HEK293 (cell line): ENCODE data around the gene SLC5A7.

Source experiments
- CTCF ChIA-PET: fragments of 350-600 bp; formaldehyde crosslinking; extraction: SDS; loops from one replicate; lab custom pipeline; 2021; ENCODE audit warnings: antibody characterized with exemption; lab: Yijun Ruan, JAX
- POLR2A ChIA-PET: fragments of 300-600 bp; formaldehyde crosslinking; extraction: SDS; loops from one replicate; lab custom pipeline; 2020; ENCODE audit warnings: antibody characterized with exemption, inconsistent platforms; lab: Yijun Ruan, JAX
- H3K27ac ChIP-seq: fragments of 200-500 bp; sonication (Bioruptor generic); 2 replicates; pipeline ENCODE4 v1.5.1; 2014; ENCODE audit warnings: low read depth, low read length, control low read depth, inconsistent platforms; ENCODE audit errors: extremely low read depth
- H3K36me3 ChIP-seq, 2 experiments: fragments of 200-500 bp in 1 of 2; sonication (Bioruptor generic) in 1 of 2; 1 replicate in 1 of 2; 2 replicates in 1 of 2; pipeline ENCODE4 v1.5.1; 2014 to 2017; ENCODE audit warnings: inconsistent platforms in 2 of 2, low read length in 2 of 2; ENCODE audit not compliant: control insufficient read depth in 2 of 2, insufficient read depth in 1 of 2
- H3K4me1 ChIP-seq: fragments of 200-500 bp; sonication (Bioruptor generic); 2 replicates; pipeline ENCODE4 v1.5.1; 2014; ENCODE audit warnings: mild to moderate bottlenecking, low read length, inconsistent platforms; ENCODE audit not compliant: control insufficient read depth, insufficient read depth
- H3K4me3 ChIP-seq: 2 replicates; pipeline ENCODE4 v1.5.1; 2011; ENCODE audit warnings: low read depth, mild to moderate bottlenecking, control low read depth, low read length, moderate library complexity
- H3K9me3 ChIP-seq: fragments of 200-500 bp; sonication (Bioruptor generic); 2 replicates; pipeline ENCODE4 v1.5.1; 2014; ENCODE audit warnings: low read depth, low read length, inconsistent platforms; ENCODE audit not compliant: control insufficient read depth, insufficient read depth
- KLF10 ChIP-seq: fragments of 450-650 bp; IDR thresholded peaks from 2 replicates; pipeline ENCODE4 v1.5.1; 2018; ENCODE audit warnings: missing biosample characterization, mild to moderate bottlenecking, missing genetic modification characterization
- KLF16 ChIP-seq: fragments of 450-650 bp; formaldehyde crosslinking; IDR thresholded peaks from 2 replicates; pipeline ENCODE4 v1.5.1; 2017; ENCODE audit warnings: missing biosample characterization, missing genetic modification characterization
- OVOL3 ChIP-seq: fragments of 450-650 bp; formaldehyde crosslinking; IDR thresholded peaks from 2 replicates; pipeline ENCODE4 v1.5.1; 2016; ENCODE audit warnings: missing biosample characterization, missing genetic modification characterization
- SCRT1 ChIP-seq: fragments of 450-650 bp; formaldehyde crosslinking; IDR thresholded peaks from 2 replicates; pipeline ENCODE4 v1.5.1; 2016; ENCODE audit warnings: missing biosample characterization, missing genetic modification characterization, borderline replicate concordance
- SP2 ChIP-seq: fragments of 450-650 bp; formaldehyde crosslinking; IDR thresholded peaks from 2 replicates; pipeline ENCODE4 v1.5.1; 2016; ENCODE audit warnings: missing biosample characterization, missing genetic modification characterization
- SP3 ChIP-seq: fragments of 450-650 bp; formaldehyde crosslinking; IDR thresholded peaks from 2 replicates; pipeline ENCODE4 v1.5.1; 2016; ENCODE audit warnings: missing biosample characterization, missing genetic modification characterization
- TRIM28 ChIP-seq: IDR thresholded peaks from 2 replicates; pipeline ENCODE4 v1.6.1; 2011; ENCODE audit warnings: low read length, control low read depth, borderline replicate concordance
- ZBTB10 ChIP-seq: fragments of 450-650 bp; formaldehyde crosslinking; IDR thresholded peaks from 2 replicates; pipeline ENCODE4 v1.5.1; 2016; ENCODE audit warnings: missing biosample characterization, missing genetic modification characterization
- ZBTB21 ChIP-seq: fragments of 450-650 bp; formaldehyde crosslinking; IDR thresholded peaks from 2 replicates; pipeline ENCODE4 v1.5.1; 2017; ENCODE audit warnings: missing biosample characterization, missing genetic modification characterization
- ZIC2 ChIP-seq: fragments of 450-650 bp; formaldehyde crosslinking; IDR thresholded peaks from 2 replicates; pipeline ENCODE4 v1.5.1; 2016; ENCODE audit warnings: missing biosample characterization, missing genetic modification characterization
- ZNF155 ChIP-seq: fragments of 450-650 bp; formaldehyde crosslinking; IDR thresholded peaks from 2 replicates; pipeline ENCODE4 v1.5.1; 2016; ENCODE audit warnings: missing biosample characterization, missing genetic modification characterization
- ZNF184 ChIP-seq: fragments of 450-650 bp; IDR thresholded peaks from 2 replicates; pipeline ENCODE4 v1.5.1; 2018; ENCODE audit warnings: missing biosample characterization, mild to moderate bottlenecking, missing genetic modification characterization
- ZNF221 ChIP-seq: fragments of 450-650 bp; formaldehyde crosslinking; IDR thresholded peaks from 2 replicates; pipeline ENCODE4 v1.5.1; 2017; ENCODE audit warnings: missing biosample characterization, missing genetic modification characterization, borderline replicate concordance
- ZNF473 ChIP-seq: fragments of 450-650 bp; formaldehyde crosslinking; IDR thresholded peaks from 2 replicates; pipeline ENCODE4 v1.5.1; 2017; ENCODE audit warnings: missing biosample characterization, missing genetic modification characterization
- ZNF521 ChIP-seq: fragments of 450-650 bp; formaldehyde crosslinking; IDR thresholded peaks from 2 replicates; pipeline ENCODE4 v1.5.1; 2017; ENCODE audit warnings: missing biosample characterization, mild to moderate bottlenecking, missing genetic modification characterization
- ZNF558 ChIP-seq: fragments of 450-650 bp; formaldehyde crosslinking; IDR thresholded peaks from 2 replicates; pipeline ENCODE4 v1.5.1; 2016; ENCODE audit warnings: missing biosample characterization, missing genetic modification characterization
- ZNF664 ChIP-seq: fragments of 450-650 bp; formaldehyde crosslinking; IDR thresholded peaks from 2 replicates; pipeline ENCODE4 v1.5.1; 2016; ENCODE audit warnings: missing biosample characterization, missing genetic modification characterization
- ZSCAN16 ChIP-seq: fragments of 450-650 bp; formaldehyde crosslinking; IDR thresholded peaks from 2 replicates; pipeline ENCODE4 v1.5.1; 2016; ENCODE audit warnings: missing biosample characterization, missing genetic modification characterization
- ZXDB ChIP-seq: fragments of 450-650 bp; formaldehyde crosslinking; IDR thresholded peaks from 2 replicates; pipeline ENCODE4 v1.5.1; 2016; ENCODE audit warnings: missing biosample characterization, missing genetic modification characterization
- TF ChIP-seq, protein P1 (sequence below): fragments of 450-650 bp; formaldehyde crosslinking; IDR thresholded peaks from 2 replicates; pipeline ENCODE4 v1.5.1; 2016; ENCODE audit warnings: missing biosample characterization, missing genetic modification characterization
- TF ChIP-seq, protein P2 (sequence below): fragments of 450-650 bp; formaldehyde crosslinking; IDR thresholded peaks from 2 replicates; pipeline ENCODE4 v1.5.1; 2016; ENCODE audit warnings: missing biosample characterization, missing genetic modification characterization

Gene SLC5A7

DNA sequence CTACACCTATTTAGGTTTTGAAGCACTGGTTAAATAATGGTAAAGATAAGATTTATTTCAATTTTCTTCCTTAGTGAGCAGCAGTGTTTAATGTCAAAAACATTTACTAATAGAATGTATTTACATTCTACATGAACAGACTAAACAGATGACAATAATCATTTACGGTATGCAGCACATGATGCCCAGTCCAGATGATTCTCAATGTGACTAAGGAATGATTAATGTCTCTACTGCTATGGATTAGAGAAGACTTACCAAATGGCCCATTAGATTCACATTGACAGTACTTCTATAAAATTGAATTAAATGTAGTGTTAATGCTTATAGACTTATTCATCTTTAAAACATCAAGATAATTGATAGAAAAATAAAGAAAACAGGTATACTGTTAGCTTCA lies 22.1 kb upstream of the SLC5A7 start (continued):
- TF ChIP-seq, protein P1, sequence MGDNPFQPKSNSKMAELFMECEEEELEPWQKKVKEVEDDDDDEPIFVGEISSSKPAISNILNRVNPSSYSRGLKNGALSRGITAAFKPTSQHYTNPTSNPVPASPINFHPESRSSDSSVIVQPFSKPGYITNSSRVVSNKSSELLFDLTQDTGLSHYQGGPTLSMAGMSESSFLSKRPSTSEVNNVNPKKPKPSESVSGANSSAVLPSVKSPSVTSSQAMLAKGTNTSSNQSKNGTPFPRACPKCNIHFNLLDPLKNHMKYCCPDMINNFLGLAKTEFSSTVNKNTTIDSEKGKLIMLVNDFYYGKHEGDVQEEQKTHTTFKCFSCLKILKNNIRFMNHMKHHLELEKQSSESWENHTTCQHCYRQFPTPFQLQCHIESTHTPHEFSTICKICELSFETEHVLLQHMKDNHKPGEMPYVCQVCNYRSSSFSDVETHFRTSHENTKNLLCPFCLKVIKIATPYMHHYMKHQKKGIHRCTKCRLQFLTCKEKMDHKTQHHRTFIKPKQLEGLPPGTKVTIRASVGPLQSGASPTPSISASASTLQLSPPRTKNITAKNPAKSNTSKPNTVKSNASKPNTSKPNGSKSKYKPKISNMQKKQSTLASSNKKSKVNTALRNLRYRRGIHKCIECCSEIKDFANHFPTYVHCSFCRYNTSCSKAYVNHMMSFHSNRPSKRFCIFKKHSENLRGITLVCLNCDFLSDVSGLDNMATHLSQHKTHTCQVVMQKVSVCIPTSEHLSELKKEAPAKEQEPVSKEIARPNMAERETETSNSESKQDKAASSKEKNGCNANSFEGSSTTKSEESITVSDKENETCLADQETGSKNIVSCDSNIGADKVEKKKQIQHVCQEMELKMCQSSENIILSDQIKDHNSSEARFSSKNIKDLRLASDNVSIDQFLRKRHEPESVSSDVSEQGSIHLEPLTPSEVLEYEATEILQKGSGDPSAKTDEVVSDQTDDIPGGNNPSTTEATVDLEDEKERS (tag by site-specific recombination): no peak
- TF ChIP-seq ZNF473: no peak

- Histone ChIP-seq H3K27ac (no peak overlapping the region), H3K4me3 (no peak overlapping the region), H3K36me3 (no peaks in the 10 kb centered on the region), H3K4me1 (no peaks in the 10 kb centered on the region), H3K9me3 (no peaks in the 10 kb centered on the region)
- TF ChIP-seq, protein P2, sequence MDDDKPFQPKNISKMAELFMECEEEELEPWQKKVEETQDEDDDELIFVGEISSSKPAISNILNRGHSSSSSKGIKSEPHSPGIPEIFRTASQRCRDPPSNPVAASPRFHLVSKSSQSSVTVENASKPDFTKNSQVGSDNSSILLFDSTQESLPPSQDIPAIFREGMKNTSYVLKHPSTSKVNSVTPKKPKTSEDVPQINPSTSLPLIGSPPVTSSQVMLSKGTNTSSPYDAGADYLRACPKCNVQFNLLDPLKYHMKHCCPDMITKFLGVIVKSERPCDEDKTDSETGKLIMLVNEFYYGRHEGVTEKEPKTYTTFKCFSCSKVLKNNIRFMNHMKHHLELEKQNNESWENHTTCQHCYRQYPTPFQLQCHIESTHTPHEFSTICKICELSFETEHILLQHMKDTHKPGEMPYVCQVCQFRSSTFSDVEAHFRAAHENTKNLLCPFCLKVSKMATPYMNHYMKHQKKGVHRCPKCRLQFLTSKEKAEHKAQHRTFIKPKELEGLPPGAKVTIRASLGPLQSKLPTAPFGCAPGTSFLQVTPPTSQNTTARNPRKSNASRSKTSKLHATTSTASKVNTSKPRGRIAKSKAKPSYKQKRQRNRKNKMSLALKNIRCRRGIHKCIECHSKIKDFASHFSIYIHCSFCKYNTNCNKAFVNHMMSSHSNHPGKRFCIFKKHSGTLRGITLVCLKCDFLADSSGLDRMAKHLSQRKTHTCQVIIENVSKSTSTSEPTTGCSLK: no peak
- no peak for TF ChIP-seq SCRT1
- ChIA-PET CTCF (interaction anchor here (0.7 kb wide), 1 partner anchor 1401 kb away, joined by 3 read pairs; no protein-coding TSS in a partner anchor), POLR2A (no interaction called here)
These were observed 1.6 kb upstream of the SLC5A7 start for GRCh38 chr2:107984707-107985106.

- no peaks in the 10 kb centered on the region for H3K9me3 ChIP-seq
- CTCF ChIA-PET: no interaction called here
- no peaks in the 10 kb centered on the region for H3K4me1 ChIP-seq
- POLR2A ChIA-PET: no interaction called here
- no peak overlapping the region for H3K27ac ChIP-seq
- H3K4me3 ChIP-seq: no peak overlapping the region
- no peaks in the 10 kb centered on the region for H3K36me3 ChIP-seq
- TF ChIP-seq TRIM28: no peak
- no peak for TF ChIP-seq ZNF664 (tag by site-specific recombination)
- TF ChIP-seq ZBTB21 (tag by site-specific recombination): no peak
- TF ChIP-seq KLF16 (tag by site-specific recombination): no peak
- TF ChIP-seq OVOL3 (tag by site-specific recombination): no peak
- TF ChIP-seq ZNF521 (tag by site-specific recombination): no peak
- TF ChIP-seq ZXDB (tag by site-specific recombination): no peak
- no peak for TF ChIP-seq ZNF221 (tag by site-specific recombination)
- no peak for TF ChIP-seq ZNF155 (tag by site-specific recombination)
- TF ChIP-seq SP2 (tag by site-specific recombination): no peak
- TF ChIP-seq ZBTB10 (tag by site-specific recombination): no peak
- no peak for TF ChIP-seq ZNF558 (tag by site-specific recombination)
- no peak for TF ChIP-seq ZSCAN16 (tag by site-specific recombination)
- no peak for TF ChIP-seq ZIC2 (tag by site-specific recombination)
- TF ChIP-seq ZNF184 (tag by site-specific recombination): no peak
- TF ChIP-seq KLF10 (tag by site-specific recombination): no peak
- no peak for TF ChIP-seq SP3 (tag by site-specific recombination)
- no peak for TF ChIP-seq SCRT1
These were observed 1.8 kb downstream of the SLC5A7 start for GRCh38 chr2:107988108-107988507.
